ENCODE measurements around the gene TAF4B. TPM values are rescaled to one million over a fixed set of nuclear protein-coding genes. Genes with fewer than 3 reads are reported as not detected.
"Not testable (repeated sequence)": the region's sequence is repeated elsewhere in the genome, so short reads cannot be mapped to it uniquely, and the experiment has no call there.

TAF4B gene
- total RNA-seq, 1 experiment from 2014 or later = 2.0 TPM

DNA sequence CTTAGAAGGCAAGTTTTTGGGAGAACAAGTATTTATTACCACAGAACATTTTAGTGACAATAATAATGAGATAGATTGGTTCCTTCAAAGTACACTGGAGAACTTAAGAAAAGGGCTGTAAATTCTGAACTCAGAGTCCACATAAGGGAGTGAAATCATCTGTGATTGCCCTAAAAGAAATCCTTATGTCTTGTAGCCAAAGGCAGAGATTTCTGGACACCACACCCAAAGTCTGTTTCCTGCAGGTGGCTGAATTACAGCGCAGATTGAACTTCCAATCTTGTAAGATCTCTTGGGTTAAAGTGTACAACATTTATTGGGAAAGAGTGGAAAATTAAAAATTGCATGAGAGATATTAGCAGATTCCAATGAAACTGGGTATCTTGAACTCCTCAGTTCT, 143.8 kb downstream of the TAF4B start:
- Histone ChIP-seq H3K27me3 (replicated peaks; ENCODE audit: insufficient read depth, low read depth, low read length, poor library complexity) (no peaks in the 10 kb centered on the region), H3K27ac (ENCODE audit: low read depth, low read length, poor library complexity, severe bottlenecking) (no peak overlapping the region), H3K4me1 (ENCODE audit: insufficient read depth, low read length, poor library complexity, severe bottlenecking) (no peaks in the 10 kb centered on the region), H3K36me3 (ENCODE audit: insufficient read depth, low read length, poor library complexity, severe bottlenecking) (no peaks in the 10 kb centered on the region), H3K4me3 (ENCODE audit: low read depth, low read length, poor library complexity, severe bottlenecking) (no peak overlapping the region), H3K9me3 (ENCODE audit: low read depth, low read length, poor library complexity, severe bottlenecking) (no peaks in the 10 kb centered on the region)
- ChIA-PET CTCF (no interaction called here), POLR2A (ENCODE audit: low non-redundant PET) (no interaction called here)
- DNase-seq (ENCODE audit: low spot score) = no peak
- TF ChIP-seq EZH2 (IDR thresholded peaks at IDR 0.05; ENCODE audit: borderline replicate concordance, low read depth, low read length, poor library complexity, severe bottlenecking) = no peak
- TF ChIP-seq, protein P1, sequence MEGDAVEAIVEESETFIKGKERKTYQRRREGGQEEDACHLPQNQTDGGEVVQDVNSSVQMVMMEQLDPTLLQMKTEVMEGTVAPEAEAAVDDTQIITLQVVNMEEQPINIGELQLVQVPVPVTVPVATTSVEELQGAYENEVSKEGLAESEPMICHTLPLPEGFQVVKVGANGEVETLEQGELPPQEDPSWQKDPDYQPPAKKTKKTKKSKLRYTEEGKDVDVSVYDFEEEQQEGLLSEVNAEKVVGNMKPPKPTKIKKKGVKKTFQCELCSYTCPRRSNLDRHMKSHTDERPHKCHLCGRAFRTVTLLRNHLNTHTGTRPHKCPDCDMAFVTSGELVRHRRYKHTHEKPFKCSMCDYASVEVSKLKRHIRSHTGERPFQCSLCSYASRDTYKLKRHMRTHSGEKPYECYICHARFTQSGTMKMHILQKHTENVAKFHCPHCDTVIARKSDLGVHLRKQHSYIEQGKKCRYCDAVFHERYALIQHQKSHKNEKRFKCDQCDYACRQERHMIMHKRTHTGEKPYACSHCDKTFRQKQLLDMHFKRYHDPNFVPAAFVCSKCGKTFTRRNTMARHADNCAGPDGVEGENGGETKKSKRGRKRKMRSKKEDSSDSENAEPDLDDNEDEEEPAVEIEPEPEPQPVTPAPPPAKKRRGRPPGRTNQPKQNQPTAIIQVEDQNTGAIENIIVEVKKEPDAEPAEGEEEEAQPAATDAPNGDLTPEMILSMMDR (conservative IDR thresholded peaks at IDR 0.05; ENCODE audit: low read depth, low read length) = no peak
- no TSS peak for BruUV-seq (replicated peaks)
- intact Hi-C loops (cut with micrococcal nuclease; ENCODE audit: unreplicated experiment) = no loop called here

DNA sequence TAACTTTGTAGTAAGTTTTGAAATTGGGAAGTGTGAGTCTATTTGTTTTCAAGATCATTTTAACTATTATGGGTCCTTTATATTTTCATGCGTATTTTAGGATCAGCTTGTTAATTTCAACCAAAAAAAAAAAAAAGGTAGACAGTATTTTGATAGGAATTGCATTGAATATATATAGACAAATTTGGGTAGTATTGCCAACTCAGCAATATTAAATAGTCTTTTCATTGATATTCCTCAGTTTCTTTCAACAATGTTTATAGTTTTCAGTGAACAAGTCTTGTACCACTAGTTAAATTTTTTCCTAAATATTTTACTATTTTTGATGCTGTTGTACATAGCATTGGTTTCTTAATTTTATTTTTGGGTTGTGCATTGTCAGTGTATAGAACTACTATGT, 149.9 kb downstream of the TAF4B start:
- intact Hi-C loops (cut with micrococcal nuclease; ENCODE audit: unreplicated experiment) = no loop called here
- no peaks in the 10 kb centered on the region for H3K27me3 ChIP-seq (replicated peaks; ENCODE audit: insufficient read depth, low read depth, low read length, poor library complexity)
- DNase-seq (ENCODE audit: low spot score) = no peak
- no peak overlapping the region for H3K27ac ChIP-seq (ENCODE audit: low read depth, low read length, poor library complexity, severe bottlenecking)
- no peaks in the 10 kb centered on the region for H3K36me3 ChIP-seq (ENCODE audit: insufficient read depth, low read length, poor library complexity, severe bottlenecking)
- no peak overlapping the region for H3K4me3 ChIP-seq (ENCODE audit: low read depth, low read length, poor library complexity, severe bottlenecking)
- ChIA-PET CTCF (no interaction called here), POLR2A (ENCODE audit: low non-redundant PET) (no interaction called here)
- no peak for TF ChIP-seq EZH2 (IDR thresholded peaks at IDR 0.05; ENCODE audit: borderline replicate concordance, low read depth, low read length, poor library complexity, severe bottlenecking)
- TF ChIP-seq, protein P1 (conservative IDR thresholded peaks at IDR 0.05; ENCODE audit: low read depth, low read length) = no peak
- no TSS peak for BruUV-seq (replicated peaks)
- no peaks in the 10 kb centered on the region for H3K4me1 ChIP-seq (ENCODE audit: insufficient read depth, low read length, poor library complexity, severe bottlenecking)
- H3K9me3 ChIP-seq (ENCODE audit: low read depth, low read length, poor library complexity, severe bottlenecking) = no peaks in the 10 kb centered on the region

DNA sequence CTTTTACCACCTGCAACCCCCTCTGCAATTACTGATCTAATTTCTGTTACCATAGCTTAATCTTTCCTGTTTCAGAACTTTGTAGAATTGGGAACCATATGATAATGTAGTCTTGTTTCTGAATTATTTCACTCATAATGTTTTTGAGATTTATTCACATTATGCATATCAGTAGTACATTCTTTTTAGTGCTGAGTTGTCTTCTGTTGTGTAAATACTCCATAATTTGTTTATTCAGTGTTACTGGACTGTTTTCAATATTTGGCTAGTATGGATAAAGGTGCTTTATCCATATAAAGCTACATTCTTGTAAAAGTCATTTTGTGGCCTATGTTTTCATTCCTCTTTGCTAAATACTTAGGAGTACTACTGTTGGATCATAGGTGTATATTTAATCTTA, 152.5 kb downstream of the TAF4B start:
- CTCF ChIA-PET = no interaction called here

DNA sequence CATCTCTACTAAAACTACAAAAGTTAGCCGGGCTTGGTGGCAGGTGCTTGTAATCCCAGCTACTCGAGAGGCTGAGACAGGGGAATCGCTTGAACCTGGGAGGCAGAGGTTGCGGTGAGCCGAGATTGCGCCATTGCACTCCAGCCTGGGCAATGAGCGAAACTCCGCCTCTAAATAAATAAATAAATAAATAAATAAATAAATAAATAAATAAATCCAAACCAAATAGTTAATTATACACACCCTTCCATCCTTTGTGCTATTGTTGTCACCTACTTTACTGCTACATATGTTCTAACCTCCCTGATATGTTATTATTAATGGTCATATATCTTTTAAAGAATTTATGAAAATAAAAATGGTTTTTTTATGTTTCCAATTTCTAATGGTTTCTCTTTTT, 155.3 kb downstream of the TAF4B start:
- POLR2A ChIA-PET (ENCODE audit: low non-redundant PET); CTCF ChIA-PET; H3K4me1 ChIP-seq (ENCODE audit: insufficient read depth, low read length, poor library complexity, severe bottlenecking); H3K36me3 ChIP-seq (ENCODE audit: insufficient read depth, low read length, poor library complexity, severe bottlenecking); H3K27me3 ChIP-seq (replicated peaks; ENCODE audit: insufficient read depth, low read depth, low read length, poor library complexity); intact Hi-C loops (cut with micrococcal nuclease; ENCODE audit: unreplicated experiment); H3K27ac ChIP-seq (ENCODE audit: low read depth, low read length, poor library complexity, severe bottlenecking); BruUV-seq (replicated peaks); H3K9me3 ChIP-seq (ENCODE audit: low read depth, low read length, poor library complexity, severe bottlenecking); DNase-seq (ENCODE audit: low spot score); H3K4me3 ChIP-seq (ENCODE audit: low read depth, low read length, poor library complexity, severe bottlenecking): not testable (repeated sequence)

More for the DNA sequence above, 152.5 kb downstream of the TAF4B start:
- Histone ChIP-seq H3K27ac (ENCODE audit: low read depth, low read length, poor library complexity, severe bottlenecking) (no peak overlapping the region), H3K9me3 (ENCODE audit: low read depth, low read length, poor library complexity, severe bottlenecking) (no peaks in the 10 kb centered on the region), H3K36me3 (ENCODE audit: insufficient read depth, low read length, poor library complexity, severe bottlenecking) (no peaks in the 10 kb centered on the region), H3K27me3 (replicated peaks; ENCODE audit: insufficient read depth, low read depth, low read length, poor library complexity) (no peaks in the 10 kb centered on the region), H3K4me3 (ENCODE audit: low read depth, low read length, poor library complexity, severe bottlenecking) (no peak overlapping the region), H3K4me1 (ENCODE audit: insufficient read depth, low read length, poor library complexity, severe bottlenecking) (no peaks in the 10 kb centered on the region)
- intact Hi-C loops (cut with micrococcal nuclease; ENCODE audit: unreplicated experiment) = no loop called here
- DNase-seq (ENCODE audit: low spot score) = no peak
- TF ChIP-seq, protein P1 (conservative IDR thresholded peaks at IDR 0.05; ENCODE audit: low read depth, low read length) = no peak
- no TSS peak for BruUV-seq (replicated peaks)
- POLR2A ChIA-PET (ENCODE audit: low non-redundant PET) = no interaction called here

Data from A673 (cell line).